Effector memory CD8-positive, alpha-beta T cell (primary cell): ENCODE measurements around the gene F8A2.

Experiments used
- ATAC-seq: fragments of 150-1000 bp; cut with Tn5 transposase; replicated peaks from 2 replicates; pipeline ENCODE4 v1.10.0; 2021; ENCODE audit warnings: mild to moderate bottlenecking, moderate library complexity
- DNase-seq, 3 experiments: peaks; one replicate each; pipeline ENCODE4 v3.0.0; 2021
- H3K27ac Mint-ChIP-seq, 2 donors: one replicate each; pipeline ENCODE4 v1.8.0; 2022; ENCODE audit warnings: mild to moderate bottlenecking in 2 of 2, mixed read lengths in 2 of 2, moderate library complexity in 2 of 2
- H3K27me3 Mint-ChIP-seq, 2 donors: one replicate each; pipeline ENCODE4 v1.8.0; 2022; ENCODE audit warnings: mixed read lengths in 2 of 2
- H3K36me3 Mint-ChIP-seq: one replicate; pipeline ENCODE4 v1.8.0; 2022; ENCODE audit warnings: mild to moderate bottlenecking, moderate library complexity, mixed read lengths; ENCODE audit not compliant: insufficient read depth
- H3K4me1 Mint-ChIP-seq, 2 donors: one replicate each; pipeline ENCODE4 v1.8.0; 2022; ENCODE audit warnings: low read depth in 2 of 2, mixed read lengths in 2 of 2
- H3K4me3 Mint-ChIP-seq, 2 donors: one replicate each; pipeline ENCODE4 v1.8.0; 2022; ENCODE audit warnings: mild to moderate bottlenecking in 2 of 2, mixed read lengths in 2 of 2, moderate library complexity in 2 of 2
- H3K9me3 Mint-ChIP-seq, 2 donors: one replicate each; pipeline ENCODE4 v1.8.0; 2022; ENCODE audit warnings: mixed read lengths in 2 of 2

Gene F8A2

GRCh38 chrX:155417769-155418168, 35.9 kb downstream of the F8A2 start:
- Mint-ChIP-seq H3K27ac (no peak overlapping the region), H3K27me3 (no peaks in the 10 kb centered on the region), H3K4me3 (no peak overlapping the region), H3K9me3 (no peaks in the 10 kb centered on the region), H3K4me1 (no peaks in the 10 kb centered on the region), H3K36me3 (no peaks in the 10 kb centered on the region)
- DNase-seq (no peak), ATAC-seq (no peak)
